Measurements from ENCODE around the gene GSTM3. TPM values are rescaled to one million over a fixed set of nuclear protein-coding genes. Genes with fewer than 3 reads are reported as not detected.

Gene GSTM3
- total RNA-seq: 100 to 1,000 TPM in 3 of 8 experiments, 10 to 100 TPM in 5; 61.8 to 639 (median 82.1) TPM

DNA sequence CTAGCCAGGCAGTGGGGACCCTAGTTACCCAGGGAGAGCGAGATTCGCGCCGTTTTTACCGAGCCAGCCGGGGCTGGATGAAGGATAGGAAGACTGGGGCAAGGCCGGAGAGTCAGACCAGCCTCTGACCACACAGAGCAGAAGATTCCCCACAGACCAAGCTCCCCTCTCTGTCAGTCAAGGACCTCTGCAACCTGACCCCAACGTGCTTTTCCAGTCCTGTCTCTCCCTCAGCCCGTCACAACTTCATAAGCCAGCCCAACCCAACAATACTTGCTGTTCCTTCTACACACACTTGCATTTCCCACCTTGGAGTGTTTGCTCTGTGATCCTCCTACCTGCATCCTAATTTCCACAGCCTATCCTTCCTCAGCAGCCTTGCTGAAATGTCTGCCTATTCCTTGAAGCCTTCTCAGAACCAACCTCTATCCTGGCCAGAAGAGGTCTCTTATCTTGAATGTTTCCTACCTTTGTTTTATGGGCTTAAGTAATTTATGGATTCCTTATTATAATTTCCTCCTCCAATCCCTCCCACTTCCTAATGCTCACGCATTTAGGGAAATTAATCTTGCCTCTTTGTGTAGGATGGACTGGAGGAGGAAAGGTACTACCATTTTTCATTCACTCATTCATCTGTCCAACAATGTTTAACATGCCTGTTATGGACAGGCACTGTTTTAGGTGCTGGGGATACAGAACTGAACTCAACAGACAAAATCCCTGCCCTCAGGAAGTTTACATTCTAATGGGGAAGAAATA is at the start of gene GSTM3:
TSS of gene GSTM3 (minus strand) at position 424 of the 759 bp plus-strand sequence. CDS start 751 bp downstream, outside the sequence.
- peak within 1 kb of the TSS; percentile 59 to 64 for H3K27ac ChIP-seq
- 0 to 50% (median 18%) methylated on average over 1 to 8 of the region's 10 CpGs; no CpG with 5 or more reads in 1 of the 10 experiments for WGBS, 10 experiments
- peak in 3 of 8 experiments; percentile 18 to 35 (median 23) for ATAC-seq (replicated peaks in 6 of 8)
- in situ Hi-C loops (cut with MboI; ENCODE audit: low pct_unique_long_range_greater_than_20kb in 2 of 9, low sequenced_read_pairs in 9 of 9, unreplicated experiment in 9 of 9): loop anchor here in 1 of 9 experiments (25.0 kb wide), 1 partner anchor 103 kb away; no protein-coding TSS in a partner anchor
- H3K4me1 ChIP-seq (replicated peaks in 1 of 2): peaks cover 7 to 9% of the 10 kb centered on the region in 2 donors
- H3K4me3 ChIP-seq: peak within 1 kb of the TSS; percentile 52 to 73 (median 54)

DNA sequence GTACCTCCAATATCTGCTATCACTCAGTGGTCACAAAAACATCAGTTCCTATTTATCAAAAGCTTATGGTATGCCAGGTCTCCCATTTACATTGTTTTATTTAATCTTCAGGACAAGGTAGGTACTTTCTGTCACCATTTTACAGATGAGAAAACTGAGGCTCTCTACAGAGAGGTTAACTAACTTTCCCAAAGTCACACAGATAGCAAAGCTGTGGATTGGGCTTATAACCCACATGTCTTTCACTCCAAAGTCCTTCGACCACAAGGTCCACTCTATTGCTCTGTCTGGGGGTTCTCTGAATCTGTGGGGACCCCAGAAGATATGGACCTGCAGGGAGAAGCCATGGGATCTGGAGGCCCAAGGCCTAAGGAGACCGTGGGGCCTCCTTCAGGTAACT is 49.5 kb upstream of the GSTM3 start:
- no peak overlapping the region for H3K27ac ChIP-seq
- no peak for ATAC-seq (replicated peaks in 6 of 8)
- no peak overlapping the region for H3K4me3 ChIP-seq
- 67 to 100% (median 91%) methylated on average over 1 to 2 of the region's 2 CpGs; no CpG with 5 or more reads in 6 of the 10 experiments for WGBS, 10 experiments
- in situ Hi-C loops (cut with MboI; ENCODE audit: low pct_unique_long_range_greater_than_20kb in 2 of 9, low sequenced_read_pairs in 9 of 9, unreplicated experiment in 9 of 9): loop anchor here in 2 of 9 experiments (25.0 kb wide), 3 partner anchors 122 to 253 kb away; partner anchors contain the start of genes AHCYL1 (in 1 of the 2), CSF1 (in 1 of the 2), GNAI3 (in 1 of the 2) and GPR61 (in 1 of the 2)
- H3K4me1 ChIP-seq (replicated peaks in 1 of 2): peaks cover 30 to 37% of the 10 kb centered on the region in 2 donors

DNA sequence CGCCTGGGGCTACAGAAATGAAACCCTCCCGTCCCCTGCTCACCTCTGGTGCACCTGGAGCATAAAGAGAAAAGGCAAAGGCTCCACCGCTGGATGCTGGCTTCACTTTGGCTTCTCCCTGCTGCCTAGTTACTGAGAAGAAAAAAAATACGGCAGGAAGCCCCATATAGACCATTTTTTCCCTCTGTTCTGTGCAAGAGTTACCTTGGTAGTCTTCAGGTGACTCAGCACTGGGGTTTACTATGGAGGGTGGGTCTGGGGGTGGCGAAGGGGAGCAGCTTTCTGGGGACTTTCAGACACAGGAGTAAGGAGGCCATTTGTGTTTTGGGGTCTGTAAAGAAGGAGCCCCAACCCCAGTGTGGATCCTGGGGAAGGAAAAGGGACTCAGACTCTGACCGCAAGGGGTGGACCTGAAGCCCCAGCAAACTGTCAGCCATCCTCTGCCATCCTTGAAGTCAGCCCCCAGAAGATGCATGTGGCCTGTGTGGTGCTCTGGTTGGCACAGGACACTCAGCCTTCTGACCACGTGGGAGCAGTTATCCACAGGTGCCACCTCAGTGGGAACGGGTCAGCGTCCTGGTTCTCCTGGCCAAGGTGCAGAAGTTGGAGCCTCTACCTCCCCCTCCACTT is 48.8 kb upstream of the GSTM3 start:
- H3K4me3 ChIP-seq: no peak overlapping the region
- no peak for ATAC-seq (replicated peaks in 6 of 8)
- in situ Hi-C loops (cut with MboI; ENCODE audit: low pct_unique_long_range_greater_than_20kb in 2 of 9, low sequenced_read_pairs in 9 of 9, unreplicated experiment in 9 of 9): loop anchor here in 2 of 9 experiments (25.0 kb wide), 3 partner anchors 123 to 252 kb away; partner anchors contain the start of genes AHCYL1 (in 1 of the 2), CSF1 (in 1 of the 2), GNAI3 (in 1 of the 2) and GPR61 (in 1 of the 2)
- H3K4me1 ChIP-seq (replicated peaks in 1 of 2): peaks cover 30 to 33% of the 10 kb centered on the region in 2 donors
- no peak overlapping the region for H3K27ac ChIP-seq
- 78 to 100% (median 83%) methylated on average over 1 to 9 of the region's 9 CpGs; no CpG with 5 or more reads in 3 of the 10 experiments for WGBS, 10 experiments

DNA sequence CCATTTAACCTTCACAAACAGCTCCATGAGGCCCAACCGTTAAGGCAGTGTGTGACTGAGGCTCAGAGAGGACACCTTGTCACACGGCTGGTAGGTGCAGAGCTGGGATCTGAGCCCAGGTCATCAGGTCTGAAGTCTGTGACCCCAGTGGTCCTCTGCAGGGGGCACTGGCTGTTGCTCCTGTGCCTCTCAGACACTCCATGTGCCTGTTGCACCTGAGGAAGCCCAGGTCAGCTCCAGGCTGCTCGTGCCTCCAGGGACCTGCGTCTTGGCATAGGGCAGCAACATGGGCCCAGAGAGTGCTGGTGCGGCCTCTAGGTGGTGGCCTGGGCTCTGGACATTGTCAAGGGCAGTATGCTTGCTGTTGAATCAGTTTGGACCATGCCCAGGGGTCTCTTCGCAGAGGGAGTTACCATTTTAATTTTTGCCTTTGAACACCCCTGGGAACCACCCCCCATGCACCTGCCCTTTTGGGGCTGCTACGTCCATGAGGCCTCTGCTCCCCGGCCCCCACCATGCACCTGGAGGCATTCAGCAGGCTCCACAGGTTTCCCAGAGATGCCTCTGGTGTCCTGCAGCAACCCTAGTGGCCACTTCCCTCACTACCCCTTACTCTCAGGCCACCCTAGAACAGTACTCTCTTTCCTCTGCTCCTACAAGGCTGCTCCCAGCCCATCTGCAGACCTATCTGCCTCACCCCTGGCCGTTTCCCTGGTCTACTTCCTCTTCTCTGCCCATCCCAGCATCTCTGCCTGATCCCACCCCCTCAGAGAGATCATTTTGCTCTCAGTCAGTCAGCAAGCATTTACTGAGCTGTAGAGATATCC is 48.1 kb upstream of the GSTM3 start:
- no peak overlapping the region for H3K27ac ChIP-seq
- 70 to 100% (median 81%) methylated on average over 2 to 5 of the region's 9 CpGs; no CpG with 5 or more reads in 6 of the 10 experiments for WGBS, 10 experiments
- in situ Hi-C loops (cut with MboI; ENCODE audit: low pct_unique_long_range_greater_than_20kb in 2 of 9, low sequenced_read_pairs in 9 of 9, unreplicated experiment in 9 of 9): loop anchor here in 2 of 9 experiments (25.0 kb wide), 3 partner anchors 123 to 252 kb away; partner anchors contain the start of genes AHCYL1 (in 1 of the 2), CSF1 (in 1 of the 2), GNAI3 (in 1 of the 2) and GPR61 (in 1 of the 2)
- no peak overlapping the region for H3K4me3 ChIP-seq
- ATAC-seq (replicated peaks in 6 of 8): peak in 2 of 8 experiments; percentile 2 to 23
- peaks cover 24 to 26% of the 10 kb centered on the region in 2 donors for H3K4me1 ChIP-seq (replicated peaks in 1 of 2)

DNA sequence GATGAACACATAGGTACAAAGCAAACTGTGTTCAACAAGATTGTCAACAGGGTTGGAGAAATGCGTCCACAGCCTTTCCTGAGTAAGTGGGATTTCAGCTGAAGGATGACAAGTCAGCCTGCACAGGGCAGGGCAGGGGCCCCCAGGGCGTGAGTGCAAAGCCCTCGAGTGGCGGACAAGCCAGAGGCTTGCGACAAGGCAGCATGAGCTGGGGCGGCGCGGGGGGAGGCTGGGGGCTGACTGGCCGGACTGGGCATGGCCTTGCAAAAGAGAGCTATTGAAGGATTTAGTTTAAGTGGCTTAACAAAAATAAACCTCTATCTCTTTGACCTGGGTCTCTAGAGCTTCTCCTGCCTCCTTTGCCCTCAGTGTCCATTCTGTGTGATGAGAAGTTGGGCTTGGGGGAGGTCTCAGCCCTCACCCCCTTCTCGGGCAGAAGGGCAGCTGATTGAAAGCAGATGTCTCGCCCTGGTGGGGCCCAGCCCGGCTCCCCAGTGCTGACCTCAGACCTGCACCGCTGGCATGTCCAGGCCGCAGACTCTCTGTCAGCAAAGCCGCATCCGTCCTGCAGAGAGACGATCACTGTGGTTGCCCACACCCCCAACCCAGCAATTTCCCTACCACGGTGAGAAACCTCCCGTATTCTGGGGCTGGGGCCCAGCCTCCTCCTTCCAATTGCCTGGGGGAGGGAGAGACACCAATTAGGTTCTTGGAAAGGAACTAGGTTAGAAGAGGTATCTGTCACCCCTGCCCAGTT is 47.2 kb upstream of the GSTM3 start:
- in situ Hi-C loops (cut with MboI; ENCODE audit: low pct_unique_long_range_greater_than_20kb in 2 of 9, low sequenced_read_pairs in 9 of 9, unreplicated experiment in 9 of 9): loop anchor here in 2 of 9 experiments (25.0 kb wide), 3 partner anchors 124 to 251 kb away; partner anchors contain the start of genes AHCYL1 (in 1 of the 2), CSF1 (in 1 of the 2), GNAI3 (in 1 of the 2) and GPR61 (in 1 of the 2)
- peaks cover 15 to 17% of the 10 kb centered on the region in 2 donors for H3K4me1 ChIP-seq (replicated peaks in 1 of 2)
- no peak overlapping the region for H3K27ac ChIP-seq
- ATAC-seq (replicated peaks in 6 of 8): no peak
- WGBS, 10 experiments: 71 to 100% (median 80%) methylated on average over 1 to 8 of the region's 19 CpGs; no CpG with 5 or more reads in 3 of the 10 experiments
- no peak overlapping the region for H3K4me3 ChIP-seq

DNA sequence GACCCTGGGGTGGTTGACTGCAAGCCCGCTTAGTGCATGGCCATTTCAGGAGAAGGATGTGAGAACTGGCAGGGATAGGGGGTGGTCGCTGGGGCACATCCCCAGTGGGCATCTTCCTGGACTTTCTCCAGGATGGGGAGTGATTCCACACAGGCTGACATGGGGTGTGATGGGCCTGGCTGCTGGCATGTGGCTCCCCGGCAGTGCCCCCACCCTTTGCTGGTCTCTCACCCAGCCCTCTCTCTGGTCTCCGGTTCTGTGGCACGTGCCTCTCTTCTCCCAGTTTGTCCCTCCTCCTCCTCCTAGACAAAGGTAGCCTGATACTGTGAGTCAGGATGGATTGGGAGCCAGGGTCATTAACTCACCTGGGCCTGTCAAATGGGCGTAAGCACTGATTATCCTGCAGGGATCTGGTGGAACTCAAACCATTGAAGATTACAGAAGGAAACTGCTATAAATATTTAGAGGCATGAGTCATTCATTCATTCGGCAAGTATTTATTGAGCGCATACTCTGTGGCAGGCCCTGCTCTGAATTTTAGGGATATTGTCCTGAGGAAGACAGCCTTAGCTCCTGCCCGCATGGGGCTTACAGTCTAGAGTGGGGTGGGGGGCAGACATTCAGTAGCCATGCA is 46.5 kb upstream of the GSTM3 start:
- WGBS, 10 experiments: 67 to 100% (median 90%) methylated on average over 1 to 9 of the region's 9 CpGs; no CpG with 5 or more reads in 4 of the 10 experiments
- Histone ChIP-seq H3K4me3 (no peak overlapping the region), H3K27ac (no peak overlapping the region), H3K4me1 (replicated peaks in 1 of 2) (peaks cover 8 to 10% of the 10 kb centered on the region in 2 donors)
- ATAC-seq (replicated peaks in 6 of 8): peak in 2 of 8 experiments; percentile 7 to 25
- in situ Hi-C loops (cut with MboI; ENCODE audit: low pct_unique_long_range_greater_than_20kb in 2 of 9, low sequenced_read_pairs in 9 of 9, unreplicated experiment in 9 of 9): loop anchor here in 2 of 9 experiments (25.0 kb wide), 3 partner anchors 125 to 250 kb away; partner anchors contain the start of genes AHCYL1 (in 1 of the 2), CSF1 (in 1 of the 2), GNAI3 (in 1 of the 2) and GPR61 (in 1 of the 2)

DNA sequence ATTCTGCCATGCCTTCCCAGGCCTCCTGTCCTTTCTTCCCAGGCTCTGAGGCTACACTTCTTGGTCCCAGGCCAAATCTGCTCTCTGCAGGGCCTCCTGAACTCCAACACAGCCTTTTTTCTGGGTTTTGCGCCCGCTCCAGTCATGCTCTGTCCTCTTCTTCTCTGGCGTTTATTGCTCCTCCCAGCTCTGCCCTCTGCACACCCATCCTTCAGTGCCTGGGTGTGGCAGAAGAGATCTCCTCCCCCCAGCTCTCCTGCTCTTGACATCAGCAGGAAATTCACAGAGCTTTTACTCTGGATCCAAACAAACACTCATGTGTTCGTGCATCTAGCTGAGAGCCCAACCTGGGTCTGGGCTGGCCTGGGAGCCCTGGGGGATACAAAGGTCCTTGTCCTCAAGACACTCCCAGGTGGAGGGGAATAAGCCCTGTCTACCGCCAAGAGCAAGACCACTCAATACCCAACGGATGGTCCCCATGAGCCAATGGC is 45.7 kb upstream of the GSTM3 start:
- in situ Hi-C loops (cut with MboI; ENCODE audit: low pct_unique_long_range_greater_than_20kb in 2 of 9, low sequenced_read_pairs in 9 of 9, unreplicated experiment in 9 of 9): loop anchor here in 2 of 9 experiments (25.0 kb wide), 3 partner anchors 126 to 249 kb away; partner anchors contain the start of genes AHCYL1 (in 1 of the 2), CSF1 (in 1 of the 2), GNAI3 (in 1 of the 2) and GPR61 (in 1 of the 2)
- WGBS, 10 experiments: 40 to 100% (median 83%) methylated on average over 1 to 6 of the region's 6 CpGs; no CpG with 5 or more reads in 1 of the 10 experiments
- no peak overlapping the region for H3K27ac ChIP-seq
- H3K4me3 ChIP-seq: no peak overlapping the region
- ATAC-seq (replicated peaks in 6 of 8): peak in 4 of 8 experiments; percentile 19 to 75 (median 48)
- H3K4me1 ChIP-seq (replicated peaks in 1 of 2): peaks cover under 1 to 2% of the 10 kb centered on the region in 2 donors

DNA sequence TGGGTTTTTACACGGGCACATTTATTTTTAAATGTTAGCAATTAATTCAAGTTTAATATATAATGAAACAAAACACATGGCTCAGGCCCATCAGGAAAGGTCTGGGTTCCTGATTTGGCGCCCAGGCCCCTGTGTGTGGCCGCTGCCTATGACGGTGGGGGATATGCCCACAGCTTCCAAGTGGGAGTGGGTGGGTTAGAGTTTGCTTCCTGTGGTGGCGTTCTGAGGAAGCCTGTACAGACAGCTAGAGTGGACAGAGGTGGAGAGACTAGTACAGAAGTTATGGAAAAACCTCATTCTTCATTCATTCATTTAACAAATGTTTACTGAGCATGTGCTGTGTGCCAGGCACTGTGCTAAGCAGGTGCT is 45.3 kb upstream of the GSTM3 start:
- no peak for ATAC-seq (replicated peaks in 6 of 8)
- no peaks in the 10 kb centered on the region for H3K4me1 ChIP-seq (replicated peaks in 1 of 2)
- H3K4me3 ChIP-seq: no peak overlapping the region
- in situ Hi-C loops (cut with MboI; ENCODE audit: low pct_unique_long_range_greater_than_20kb in 2 of 9, low sequenced_read_pairs in 9 of 9, unreplicated experiment in 9 of 9): loop anchor here in 2 of 9 experiments (25.0 kb wide), 3 partner anchors 126 to 249 kb away; partner anchors contain the start of genes AHCYL1 (in 1 of the 2), CSF1 (in 1 of the 2), GNAI3 (in 1 of the 2) and GPR61 (in 1 of the 2)
- H3K27ac ChIP-seq: no peak overlapping the region
- WGBS, 10 experiments: 50 to 100% (median 86%) methylated on average over 2 to 5 of the region's 5 CpGs; no CpG with 5 or more reads in 1 of the 10 experiments

DNA sequence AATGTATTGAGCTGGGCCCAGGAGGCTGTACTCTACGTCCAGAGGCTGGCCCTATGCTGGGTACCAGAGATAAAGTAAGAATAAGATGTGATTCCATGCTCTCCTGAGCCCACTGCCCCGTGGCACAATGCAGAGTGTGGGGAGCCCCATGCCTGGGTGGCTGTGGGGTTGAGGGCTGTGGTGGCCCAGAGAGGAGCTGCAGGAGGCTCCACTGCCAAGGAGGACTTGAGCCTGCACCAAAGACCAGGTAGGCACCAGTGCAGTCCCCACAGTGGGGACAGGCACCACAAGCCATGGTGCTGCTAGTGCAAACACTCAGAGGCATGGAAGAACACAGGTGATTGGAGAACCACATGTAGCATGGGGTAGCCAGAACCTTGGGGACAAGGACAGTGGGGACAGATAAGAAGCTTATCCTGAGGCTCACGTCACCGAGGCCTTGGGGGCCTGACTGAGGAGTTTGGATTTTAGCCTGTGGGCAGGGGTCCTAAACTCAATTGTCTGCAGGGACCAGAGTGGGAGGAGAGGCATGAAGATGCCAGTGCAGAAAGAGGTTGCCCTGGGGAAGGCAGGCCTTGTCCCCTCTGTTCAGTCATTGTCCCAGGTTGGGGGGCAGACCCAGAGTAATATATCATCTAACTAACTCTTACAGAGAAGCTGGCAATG is 44.7 kb upstream of the GSTM3 start:
- Histone ChIP-seq H3K4me3 (no peak overlapping the region), H3K27ac (no peak overlapping the region), H3K4me1 (replicated peaks in 1 of 2) (no peaks in the 10 kb centered on the region)
- WGBS, 10 experiments: 33 to 100% (median 80%) methylated on average over 1 to 3 of the region's 4 CpGs; no CpG with 5 or more reads in 3 of the 10 experiments
- in situ Hi-C loops (cut with MboI; ENCODE audit: low pct_unique_long_range_greater_than_20kb in 2 of 9, low sequenced_read_pairs in 9 of 9, unreplicated experiment in 9 of 9): loop anchor here in 2 of 9 experiments (25.0 kb wide), 3 partner anchors 127 to 248 kb away; partner anchors contain the start of genes AHCYL1 (in 1 of the 2), CSF1 (in 1 of the 2), GNAI3 (in 1 of the 2) and GPR61 (in 1 of the 2)
- no peak for ATAC-seq (replicated peaks in 6 of 8)
